Mesendoderm (in vitro differentiated cells): ENCODE measurements around the gene TMEM132C.
A peak's percentile ranks its signal among the peaks of the same experiment; 100 is the strongest.

Experiments used
- DNase-seq: peaks from one replicate; pipeline ENCODE4 v3.0.0; 2013
- H2AK5ac ChIP-seq: 2 replicates; pipeline ENCODE4 v1.6.1; 2013; ENCODE audit warnings: low read length, inconsistent platforms
- H2BK120ac ChIP-seq: 2 replicates; pipeline ENCODE4 v1.6.1; 2013; ENCODE audit warnings: low read depth, mild to moderate bottlenecking, low read length, moderate library complexity, mixed read lengths
- H2BK15ac ChIP-seq: replicated peaks from 2 replicates; pipeline ENCODE4 v1.6.1; 2013; ENCODE audit warnings: low read depth, mild to moderate bottlenecking, moderate library complexity
- H2BK5ac ChIP-seq: 2 replicates; pipeline ENCODE4 v1.6.1; 2013; ENCODE audit warnings: low read length, inconsistent platforms
- H3K18ac ChIP-seq: 2 replicates; pipeline ENCODE4 v1.6.1; 2013; ENCODE audit warnings: mild to moderate bottlenecking, low read length, mixed read lengths
- H3K23ac ChIP-seq: one replicate; pipeline ENCODE4 v1.6.1; 2013; ENCODE audit warnings: low read length
- H3K27ac ChIP-seq: 2 replicates; pipeline ENCODE4 v1.5.1; 2013; ENCODE audit warnings: low read depth, mild to moderate bottlenecking, inconsistent platforms, low read length, moderate library complexity
- H3K27me3 ChIP-seq: 2 replicates; pipeline ENCODE4 v1.6.1; 2013; ENCODE audit warnings: low read length, control low read depth, mild to moderate bottlenecking, inconsistent platforms; ENCODE audit not compliant: insufficient read depth, poor library complexity
- H3K36me3 ChIP-seq: 2 replicates; pipeline ENCODE4 v1.6.1; 2013; ENCODE audit warnings: low read length, inconsistent platforms; ENCODE audit not compliant: control insufficient read depth, insufficient read depth
- H3K4ac ChIP-seq: one replicate; pipeline ENCODE4 v1.6.1; 2013; ENCODE audit warnings: low read depth, mild to moderate bottlenecking, low read length, moderate library complexity
- H3K4me1 ChIP-seq: 2 replicates; pipeline ENCODE4 v1.6.1; 2013; ENCODE audit warnings: low read depth, low read length, inconsistent platforms; ENCODE audit not compliant: control insufficient read depth
- H3K4me2 ChIP-seq: 2 replicates; pipeline ENCODE4 v1.6.1; 2013; ENCODE audit warnings: low read length
- H3K4me3 ChIP-seq: 2 replicates; pipeline ENCODE4 v1.5.1; 2013; ENCODE audit warnings: mild to moderate bottlenecking, low read length
- H3K56ac ChIP-seq: one replicate; pipeline ENCODE4 v1.6.1; 2013; ENCODE audit warnings: low read length
- H3K79me1 ChIP-seq: 2 replicates; pipeline ENCODE4 v1.6.1; 2013; ENCODE audit warnings: low read length, inconsistent platforms
- H3K79me2 ChIP-seq: 2 replicates; pipeline ENCODE4 v1.6.1; 2013; ENCODE audit warnings: mild to moderate bottlenecking, low read length; ENCODE audit not compliant: control insufficient read depth, insufficient read depth
- H3K9ac ChIP-seq: 2 replicates; pipeline ENCODE4 v1.6.1; 2013; ENCODE audit warnings: low read length, inconsistent platforms
- H4K5ac ChIP-seq: one replicate; pipeline ENCODE4 v1.6.1; 2013; ENCODE audit warnings: low read length
- H4K8ac ChIP-seq: one replicate; pipeline ENCODE4 v1.6.1; 2013; ENCODE audit warnings: low read depth, mild to moderate bottlenecking, control low read depth, low read length, moderate library complexity
- WGBS: extraction: QIAGEN DNeasy Blood & Tissue Kit; methylation state at CpG from one replicate; pipeline ENCODE4 v1.1.7; 2013; ENCODE audit warnings: low lambda C conversion rate, missing lambda C conversion rate; ENCODE audit not compliant: insufficient coverage; ENCODE audit errors: extremely low coverage; 5-methylcytosine and 5-hydroxymethylcytosine counted together

The TMEM132C gene

DNA sequence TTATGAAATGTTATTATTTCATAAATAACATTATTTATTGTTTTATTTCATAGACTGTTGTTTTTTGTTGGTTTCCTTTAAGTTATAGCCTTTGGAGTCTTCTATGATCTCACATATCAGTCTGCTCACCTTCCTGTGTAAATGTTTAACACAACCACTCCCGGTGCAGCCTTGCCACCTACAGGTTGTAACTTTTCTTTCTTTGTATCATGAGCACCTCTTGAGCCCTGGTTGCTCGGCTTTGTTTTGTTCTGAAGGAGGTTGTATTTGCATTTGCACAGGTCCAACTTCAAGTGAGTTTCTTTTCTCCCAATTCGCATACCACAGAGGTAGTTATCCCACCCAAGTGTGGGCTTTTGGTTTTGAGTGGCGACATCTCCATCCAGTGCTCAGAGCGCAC, 435.4 kb downstream of the TMEM132C start:
- H3K27ac ChIP-seq, result no peak overlapping the region
- no peak overlapping the region for H2AK5ac ChIP-seq
- H3K4me2 ChIP-seq, result no peak overlapping the region
- no CpG with 5 or more reads among the region's 5 CpGs for WGBS
- H3K56ac ChIP-seq, result no peak overlapping the region
- H2BK5ac ChIP-seq, result no peak overlapping the region
- no peak overlapping the region for H3K9ac ChIP-seq
- no peak overlapping the region for H4K8ac ChIP-seq
- H3K18ac ChIP-seq, result no peak overlapping the region
- no peak overlapping the region for H3K4me3 ChIP-seq
- no peak overlapping the region for H4K5ac ChIP-seq
- H3K23ac ChIP-seq, result no peak overlapping the region
- no peak overlapping the region for H2BK15ac ChIP-seq
- H3K79me1 ChIP-seq, result no peaks in the 10 kb centered on the region
- H2BK120ac ChIP-seq, result no peak overlapping the region
- DNase-seq, result no peak
- H3K79me2 ChIP-seq, result no peaks in the 10 kb centered on the region
- H3K4ac ChIP-seq, result no peak overlapping the region
- H3K4me1 ChIP-seq, result no peaks in the 10 kb centered on the region
- no peaks in the 10 kb centered on the region for H3K36me3 ChIP-seq
- no peaks in the 10 kb centered on the region for H3K27me3 ChIP-seq

GRCh38 chr12:128705140-128705539, 438.2 kb downstream of the TMEM132C start:
- Histone ChIP-seq H3K4me2 (no peak overlapping the region), H3K56ac (no peak overlapping the region), H4K5ac (no peak overlapping the region), H3K18ac (no peak overlapping the region), H2AK5ac (no peak overlapping the region), H3K23ac (no peak overlapping the region), H3K9ac (no peak overlapping the region), H3K36me3 (no peaks in the 10 kb centered on the region), H4K8ac (no peak overlapping the region), H3K4me3 (no peak overlapping the region), H2BK15ac (no peak overlapping the region), H3K79me2 (no peaks in the 10 kb centered on the region), H2BK5ac (no peak overlapping the region), H3K79me1 (no peaks in the 10 kb centered on the region), H3K4me1 (no peaks in the 10 kb centered on the region), H2BK120ac (no peak overlapping the region), H3K27me3 (no peaks in the 10 kb centered on the region), H3K27ac (no peak overlapping the region), H3K4ac (no peak overlapping the region)
- no CpG with 5 or more reads among the region's 26 CpGs for WGBS
- no peak for DNase-seq

- WGBS, result no CpG with 5 or more reads among the region's 8 CpGs
- no peaks in the 10 kb centered on the region for H3K36me3 ChIP-seq
- no peak overlapping the region for H3K4ac ChIP-seq
- H2AK5ac ChIP-seq, result no peak overlapping the region
- DNase-seq, result peak; percentile 23
- no peak overlapping the region for H4K5ac ChIP-seq
- H3K4me2 ChIP-seq, result no peak overlapping the region
- H3K23ac ChIP-seq, result no peak overlapping the region
- H3K4me1 ChIP-seq, result no peaks in the 10 kb centered on the region
- H3K27ac ChIP-seq, result no peak overlapping the region
- no peaks in the 10 kb centered on the region for H3K27me3 ChIP-seq
- H3K18ac ChIP-seq, result no peak overlapping the region
- H3K79me1 ChIP-seq, result no peaks in the 10 kb centered on the region
- H2BK5ac ChIP-seq, result no peak overlapping the region
- no peak overlapping the region for H2BK15ac ChIP-seq
- H4K8ac ChIP-seq, result no peak overlapping the region
- no peak overlapping the region for H3K4me3 ChIP-seq
- no peak overlapping the region for H3K56ac ChIP-seq
- H2BK120ac ChIP-seq, result no peak overlapping the region
- no peaks in the 10 kb centered on the region for H3K79me2 ChIP-seq
- H3K9ac ChIP-seq, result no peak overlapping the region
These were observed 440.5 kb downstream of the TMEM132C start for GRCh38 chr12:128707488-128707887.

GRCh38 chr12:128708789-128709188, 441.8 kb downstream of the TMEM132C start:
- no peaks in the 10 kb centered on the region for H3K79me2 ChIP-seq
- H3K23ac ChIP-seq, result no peak overlapping the region
- no peak for DNase-seq
- no peaks in the 10 kb centered on the region for H3K27me3 ChIP-seq
- no peaks in the 10 kb centered on the region for H3K4me1 ChIP-seq
- H3K9ac ChIP-seq, result no peak overlapping the region
- H3K18ac ChIP-seq, result no peak overlapping the region
- no peaks in the 10 kb centered on the region for H3K36me3 ChIP-seq
- no peak overlapping the region for H3K27ac ChIP-seq
- H3K79me1 ChIP-seq, result no peaks in the 10 kb centered on the region
- H4K8ac ChIP-seq, result no peak overlapping the region
- no peak overlapping the region for H2AK5ac ChIP-seq
- WGBS, result no CpG with 5 or more reads among the region's 6 CpGs
- H3K4me2 ChIP-seq, result no peak overlapping the region
- no peak overlapping the region for H2BK5ac ChIP-seq
- H4K5ac ChIP-seq, result no peak overlapping the region
- H3K4ac ChIP-seq, result no peak overlapping the region
- H2BK120ac ChIP-seq, result no peak overlapping the region
- H3K4me3 ChIP-seq, result no peak overlapping the region
- H3K56ac ChIP-seq, result no peak overlapping the region
- no peak overlapping the region for H2BK15ac ChIP-seq

DNA sequence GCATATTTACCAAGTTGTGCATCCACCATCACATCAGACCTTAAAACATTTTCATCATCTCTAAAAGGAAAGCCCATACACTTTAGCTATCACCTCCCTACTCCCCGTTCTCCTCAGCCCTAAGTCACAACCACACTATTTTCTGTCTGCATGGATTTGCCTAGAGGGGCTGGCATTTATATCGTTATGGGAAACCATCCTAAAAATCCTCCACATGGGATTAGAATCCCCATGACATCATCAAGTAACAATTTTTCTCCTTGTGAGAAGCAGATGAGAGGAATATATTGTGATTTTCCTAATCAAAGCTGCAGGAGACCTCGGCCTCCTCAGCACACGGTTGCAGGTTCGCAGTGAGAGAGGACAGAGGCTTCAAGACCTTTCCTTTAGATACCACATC, 442.7 kb downstream of the TMEM132C start:
- H3K36me3 ChIP-seq, result no peaks in the 10 kb centered on the region

GRCh38 chr12:128711486-128711885, 444.5 kb downstream of the TMEM132C start:
- H2BK15ac ChIP-seq, result no peak overlapping the region
- no peak for DNase-seq
- H3K36me3 ChIP-seq, result no peaks in the 10 kb centered on the region
- H3K4ac ChIP-seq, result no peak overlapping the region
- WGBS, result no CpG with 5 or more reads among the region's 9 CpGs
- no peak overlapping the region for H3K18ac ChIP-seq
- H3K27ac ChIP-seq, result no peak overlapping the region
- no peak overlapping the region for H4K5ac ChIP-seq
- no peak overlapping the region for H3K23ac ChIP-seq
- H2AK5ac ChIP-seq, result no peak overlapping the region
- no peak overlapping the region for H3K4me2 ChIP-seq
- no peaks in the 10 kb centered on the region for H3K79me1 ChIP-seq
- no peak overlapping the region for H3K4me3 ChIP-seq
- no peaks in the 10 kb centered on the region for H3K79me2 ChIP-seq
- H2BK5ac ChIP-seq, result no peak overlapping the region
- no peak overlapping the region for H3K9ac ChIP-seq
- H2BK120ac ChIP-seq, result no peak overlapping the region
- no peak overlapping the region for H4K8ac ChIP-seq
- no peak overlapping the region for H3K56ac ChIP-seq
- no peaks in the 10 kb centered on the region for H3K27me3 ChIP-seq
- H3K4me1 ChIP-seq, result no peaks in the 10 kb centered on the region

More for the DNA sequence above, 442.7 kb downstream of the TMEM132C start:
- Histone ChIP-seq H3K18ac (no peak overlapping the region), H3K56ac (no peak overlapping the region), H2BK5ac (no peak overlapping the region), H3K4ac (no peak overlapping the region), H3K27ac (no peak overlapping the region), H2BK120ac (no peak overlapping the region), H3K79me1 (no peaks in the 10 kb centered on the region), H3K79me2 (no peaks in the 10 kb centered on the region), H3K4me1 (no peaks in the 10 kb centered on the region), H2AK5ac (no peak overlapping the region), H3K4me3 (no peak overlapping the region), H3K9ac (no peak overlapping the region), H4K8ac (no peak overlapping the region), H3K4me2 (no peak overlapping the region), H3K27me3 (no peaks in the 10 kb centered on the region), H4K5ac (no peak overlapping the region), H2BK15ac (no peak overlapping the region), H3K23ac (no peak overlapping the region)
- DNase-seq, result peak; percentile 27
- no CpG with 5 or more reads among the region's 5 CpGs for WGBS
